GM06990 (cell line): ENCODE data around the gene UBAC2.

ENCODE experiments used
- DNase-seq: peaks from one replicate; pipeline ENCODE4 v3.0.0-alpha.2; 2011; ENCODE audit not compliant: insufficient read length; ENCODE audit errors: extremely low read depth
- H3K27me3 ChIP-seq: replicated peaks from 2 replicates; pipeline ENCODE4 v1.6.0; 2011; ENCODE audit warnings: low read length; ENCODE audit not compliant: control insufficient read depth, insufficient read depth
- H3K36me3 ChIP-seq: 2 replicates; pipeline ENCODE4 v1.5.1; 2011; ENCODE audit warnings: low read length; ENCODE audit not compliant: control insufficient read depth, insufficient read depth
- H3K4me3 ChIP-seq: replicated peaks from 2 replicates; pipeline ENCODE4 v1.5.1; 2011; ENCODE audit warnings: low read depth, mild to moderate bottlenecking, control low read depth, low read length
- TF ChIP-seq, protein P1 (sequence below): IDR thresholded peaks from 2 replicates; pipeline ENCODE4 v1.5.1; 2011; ENCODE audit warnings: low read length, control low read depth, mild to moderate bottlenecking, inconsistent platforms; ENCODE audit not compliant: insufficient read depth, poor library complexity, severe bottlenecking

The UBAC2 gene

GRCh38 chr13:99280166-99280565 is 79.5 kb downstream of the UBAC2 start:
- Histone ChIP-seq H3K36me3 (no peaks in the 10 kb centered on the region), H3K27me3 (no peaks in the 10 kb centered on the region), H3K4me3 (no peak overlapping the region)
- no peak for DNase-seq
- TF ChIP-seq, protein P1, sequence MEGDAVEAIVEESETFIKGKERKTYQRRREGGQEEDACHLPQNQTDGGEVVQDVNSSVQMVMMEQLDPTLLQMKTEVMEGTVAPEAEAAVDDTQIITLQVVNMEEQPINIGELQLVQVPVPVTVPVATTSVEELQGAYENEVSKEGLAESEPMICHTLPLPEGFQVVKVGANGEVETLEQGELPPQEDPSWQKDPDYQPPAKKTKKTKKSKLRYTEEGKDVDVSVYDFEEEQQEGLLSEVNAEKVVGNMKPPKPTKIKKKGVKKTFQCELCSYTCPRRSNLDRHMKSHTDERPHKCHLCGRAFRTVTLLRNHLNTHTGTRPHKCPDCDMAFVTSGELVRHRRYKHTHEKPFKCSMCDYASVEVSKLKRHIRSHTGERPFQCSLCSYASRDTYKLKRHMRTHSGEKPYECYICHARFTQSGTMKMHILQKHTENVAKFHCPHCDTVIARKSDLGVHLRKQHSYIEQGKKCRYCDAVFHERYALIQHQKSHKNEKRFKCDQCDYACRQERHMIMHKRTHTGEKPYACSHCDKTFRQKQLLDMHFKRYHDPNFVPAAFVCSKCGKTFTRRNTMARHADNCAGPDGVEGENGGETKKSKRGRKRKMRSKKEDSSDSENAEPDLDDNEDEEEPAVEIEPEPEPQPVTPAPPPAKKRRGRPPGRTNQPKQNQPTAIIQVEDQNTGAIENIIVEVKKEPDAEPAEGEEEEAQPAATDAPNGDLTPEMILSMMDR: no peak

GRCh38 chr13:99281811-99282263 is 81.2 kb downstream of the UBAC2 start:
- Histone ChIP-seq H3K27me3 (no peaks in the 10 kb centered on the region), H3K4me3 (peak overlapping the region; percentile 20), H3K36me3 (no peaks in the 10 kb centered on the region)
- TF ChIP-seq, protein P1: no peak
- peak; percentile 79 for DNase-seq

GRCh38 chr13:99282264-99283231 is 81.9 kb downstream of the UBAC2 start:
- H3K27me3 ChIP-seq: no peaks in the 10 kb centered on the region
- TF ChIP-seq, protein P1: no peak
- no peaks in the 10 kb centered on the region for H3K36me3 ChIP-seq
- peak overlapping the region; percentile 18; the same call in 1 of the 2 replicates for H3K4me3 ChIP-seq
- DNase-seq: peak; percentile 76

DNA sequence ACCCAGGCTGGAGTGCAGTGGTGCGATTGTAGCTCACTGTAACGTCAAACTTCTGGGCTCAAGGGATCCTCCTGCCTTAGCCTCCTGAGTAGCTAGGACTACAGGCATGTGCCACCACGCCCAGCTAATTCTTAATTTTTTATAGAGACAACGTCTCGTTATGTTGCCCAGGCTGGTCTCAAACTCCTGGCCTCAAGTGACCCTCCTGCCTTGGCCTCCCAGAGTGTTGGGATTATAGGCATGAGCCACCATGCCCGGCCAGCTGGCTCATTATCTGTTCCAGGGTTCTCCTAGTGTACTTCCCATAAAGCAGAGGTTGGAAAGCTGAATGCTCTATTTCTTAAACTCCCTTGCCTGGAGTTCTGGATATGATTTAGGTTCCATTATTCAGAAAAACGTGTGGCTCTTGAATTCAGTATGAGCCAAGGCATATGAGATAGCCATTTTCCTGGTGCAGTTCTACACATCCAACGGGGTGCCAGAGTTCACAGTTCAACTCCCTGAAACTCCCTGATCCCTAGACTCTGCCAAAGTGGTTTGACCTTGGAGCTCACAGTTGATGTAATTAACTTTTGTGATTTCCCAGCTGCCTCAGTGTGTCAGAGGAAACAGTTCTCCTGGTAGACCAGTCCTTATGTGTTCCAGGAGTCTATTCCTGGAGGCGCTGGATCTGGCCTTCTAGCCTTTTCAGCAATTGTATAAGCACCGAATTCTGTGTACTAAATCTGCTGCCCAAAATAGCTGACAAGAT is 85.0 kb downstream of the UBAC2 start:
- no peaks in the 10 kb centered on the region for H3K36me3 ChIP-seq
- TF ChIP-seq, protein P1: no peak
- no peak for DNase-seq

DNA sequence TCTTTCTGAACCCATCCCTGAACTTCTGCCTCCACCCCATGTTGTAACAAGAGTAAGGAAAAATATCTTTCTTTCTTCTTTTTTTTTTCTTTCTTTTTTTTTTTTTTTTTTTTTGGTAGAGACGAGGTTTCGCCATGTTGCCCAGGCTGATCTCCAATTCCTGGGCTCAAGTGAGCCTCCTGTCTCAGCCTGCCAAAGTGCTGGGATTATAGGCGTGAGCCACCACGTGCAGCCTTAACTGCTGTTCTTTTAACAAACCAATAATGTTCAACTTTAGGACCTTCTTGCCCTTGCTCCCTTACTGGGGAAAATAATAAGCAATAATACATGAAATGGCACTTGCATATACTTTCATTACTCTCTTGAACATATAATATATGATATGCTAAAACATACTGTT is 86.9 kb downstream of the UBAC2 start:
- no peak for DNase-seq
- H3K27me3 ChIP-seq: no peaks in the 10 kb centered on the region
- TF ChIP-seq, protein P1: no peak
- no peak overlapping the region for H3K4me3 ChIP-seq
- peaks cover 2% of the 10 kb centered on the region; the same call in 1 of the 2 replicates for H3K36me3 ChIP-seq

More for the DNA sequence above, 85.0 kb downstream of the UBAC2 start:
- Histone ChIP-seq H3K27me3 (no peaks in the 10 kb centered on the region), H3K4me3 (no peak overlapping the region)
